Measurements from ENCODE around the gene ASCL2. TPM values are rescaled to one million over a fixed set of nuclear protein-coding genes. Genes with fewer than 3 reads are reported as not detected.
"Not testable (repeated sequence)": the region's sequence is repeated elsewhere in the genome, so short reads cannot be mapped to it uniquely, and the experiment has no call there.

Gene ASCL2
- total RNA-seq, 1 experiment from 2014 or later = not detected

GRCh38 chr11:2240834-2241233 lies 29.6 kb downstream of the ASCL2 start:
- no peak overlapping the region for H3K4me3 ChIP-seq (ENCODE audit: low read length)
- H3K36me3 ChIP-seq (ENCODE audit: insufficient read depth, low read length) = no peaks in the 10 kb centered on the region
- no peaks in the 10 kb centered on the region for H3K79me2 ChIP-seq (ENCODE audit: low read length)
- H3K4me2 ChIP-seq (ENCODE audit: low read depth, low read length, poor library complexity, severe bottlenecking) = no peak overlapping the region
- H3K9me2 ChIP-seq (replicated peaks; ENCODE audit: insufficient read depth, low read length) = no peaks in the 10 kb centered on the region
- H3K27ac ChIP-seq (ENCODE audit: low read length) = no peak overlapping the region
- no peaks in the 10 kb centered on the region for H3K4me1 ChIP-seq (ENCODE audit: low read length)
- DNase-seq = no peak
- H3K27me3 ChIP-seq (ENCODE audit: low read length) = no peaks in the 10 kb centered on the region
- no peak overlapping the region for H3K9ac ChIP-seq (ENCODE audit: low read length)
- no peaks in the 10 kb centered on the region for H3K9me3 ChIP-seq (ENCODE audit: low read length)
- no peak overlapping the region for H2AFZ ChIP-seq (ENCODE audit: low read length)
- no peaks in the 10 kb centered on the region for H4K20me1 ChIP-seq (ENCODE audit: insufficient read depth, low read depth, low read length)

- Histone ChIP-seq H2AFZ (ENCODE audit: low read length) (no peak overlapping the region), H3K9me2 (replicated peaks; ENCODE audit: insufficient read depth, low read length) (no peaks in the 10 kb centered on the region), H3K27me3 (ENCODE audit: low read length) (no peaks in the 10 kb centered on the region), H3K4me3 (ENCODE audit: low read length) (no peak overlapping the region), H3K9ac (ENCODE audit: low read length) (no peak overlapping the region), H3K79me2 (ENCODE audit: low read length) (no peaks in the 10 kb centered on the region), H3K4me1 (ENCODE audit: low read length) (no peaks in the 10 kb centered on the region), H3K27ac (ENCODE audit: low read length) (no peak overlapping the region), H4K20me1 (ENCODE audit: insufficient read depth, low read depth, low read length) (no peaks in the 10 kb centered on the region), H3K9me3 (ENCODE audit: low read length) (no peaks in the 10 kb centered on the region), H3K36me3 (ENCODE audit: insufficient read depth, low read length) (no peaks in the 10 kb centered on the region), H3K4me2 (ENCODE audit: low read depth, low read length, poor library complexity, severe bottlenecking) (no peak overlapping the region)
- no peak for DNase-seq
Observed at GRCh38 chr11:2237457-2238238, 32.7 kb downstream of the ASCL2 start.

- not testable (repeated sequence) for H3K27me3 ChIP-seq (ENCODE audit: low read length); H3K9me2 ChIP-seq (replicated peaks; ENCODE audit: insufficient read depth, low read length); H3K4me3 ChIP-seq (ENCODE audit: low read length)
Observed at GRCh38 chr11:2236381-2237134, 33.8 kb downstream of the ASCL2 start.

GRCh38 chr11:2235588-2236326 lies 34.6 kb downstream of the ASCL2 start:
- H3K27me3 ChIP-seq (ENCODE audit: low read length) = no peaks in the 10 kb centered on the region
- no peak for DNase-seq
- H2AFZ ChIP-seq (ENCODE audit: low read length) = no peak overlapping the region
- H3K9me2 ChIP-seq (replicated peaks; ENCODE audit: insufficient read depth, low read length) = no peaks in the 10 kb centered on the region
- no peaks in the 10 kb centered on the region for H3K36me3 ChIP-seq (ENCODE audit: insufficient read depth, low read length)
- no peaks in the 10 kb centered on the region for H3K4me1 ChIP-seq (ENCODE audit: low read length)
- no peaks in the 10 kb centered on the region for H3K79me2 ChIP-seq (ENCODE audit: low read length)
- H4K20me1 ChIP-seq (ENCODE audit: insufficient read depth, low read depth, low read length) = no peaks in the 10 kb centered on the region
- H3K9ac ChIP-seq (ENCODE audit: low read length) = no peak overlapping the region
- no peak overlapping the region for H3K4me2 ChIP-seq (ENCODE audit: low read depth, low read length, poor library complexity, severe bottlenecking)
- no peaks in the 10 kb centered on the region for H3K9me3 ChIP-seq (ENCODE audit: low read length)
- H3K27ac ChIP-seq (ENCODE audit: low read length) = no peak overlapping the region
- H3K4me3 ChIP-seq (ENCODE audit: low read length) = no peak overlapping the region

More at GRCh38 chr11:2236381-2237134, 33.8 kb downstream of the ASCL2 start:
- not testable (repeated sequence) for H2AFZ ChIP-seq (ENCODE audit: low read length); H3K9me3 ChIP-seq (ENCODE audit: low read length); H3K4me2 ChIP-seq (ENCODE audit: low read depth, low read length, poor library complexity, severe bottlenecking); H3K9ac ChIP-seq (ENCODE audit: low read length); H4K20me1 ChIP-seq (ENCODE audit: insufficient read depth, low read depth, low read length); H3K4me1 ChIP-seq (ENCODE audit: low read length); H3K27ac ChIP-seq (ENCODE audit: low read length); DNase-seq; H3K79me2 ChIP-seq (ENCODE audit: low read length); H3K36me3 ChIP-seq (ENCODE audit: insufficient read depth, low read length)

- Histone ChIP-seq H2AFZ (ENCODE audit: low read length) (no peak overlapping the region), H3K4me2 (ENCODE audit: low read depth, low read length, poor library complexity, severe bottlenecking) (no peak overlapping the region), H3K4me3 (ENCODE audit: low read length) (no peak overlapping the region), H3K4me1 (ENCODE audit: low read length) (no peaks in the 10 kb centered on the region), H3K9ac (ENCODE audit: low read length) (no peak overlapping the region), H3K36me3 (ENCODE audit: insufficient read depth, low read length) (no peaks in the 10 kb centered on the region), H3K79me2 (ENCODE audit: low read length) (no peaks in the 10 kb centered on the region), H3K27me3 (ENCODE audit: low read length) (no peaks in the 10 kb centered on the region), H4K20me1 (ENCODE audit: insufficient read depth, low read depth, low read length) (no peaks in the 10 kb centered on the region), H3K9me2 (replicated peaks; ENCODE audit: insufficient read depth, low read length) (no peaks in the 10 kb centered on the region), H3K27ac (ENCODE audit: low read length) (no peak overlapping the region), H3K9me3 (ENCODE audit: low read length) (no peaks in the 10 kb centered on the region)
- no peak for DNase-seq
Observed at GRCh38 chr11:2234963-2235362, 35.4 kb downstream of the ASCL2 start.

GRCh38 chr11:2233693-2234455 lies 36.5 kb downstream of the ASCL2 start:
- no peaks in the 10 kb centered on the region for H3K9me2 ChIP-seq (replicated peaks; ENCODE audit: insufficient read depth, low read length)
- no peak overlapping the region for H3K4me3 ChIP-seq (ENCODE audit: low read length)
- H3K9ac ChIP-seq (ENCODE audit: low read length) = no peak overlapping the region
- no peaks in the 10 kb centered on the region for H3K4me1 ChIP-seq (ENCODE audit: low read length)
- H3K79me2 ChIP-seq (ENCODE audit: low read length) = no peaks in the 10 kb centered on the region
- DNase-seq = no peak
- no peaks in the 10 kb centered on the region for H3K27me3 ChIP-seq (ENCODE audit: low read length)
- H3K27ac ChIP-seq (ENCODE audit: low read length) = no peak overlapping the region
- no peaks in the 10 kb centered on the region for H3K36me3 ChIP-seq (ENCODE audit: insufficient read depth, low read length)
- no peaks in the 10 kb centered on the region for H4K20me1 ChIP-seq (ENCODE audit: insufficient read depth, low read depth, low read length)
- 0 out of 2 replicates have a peak, but pooled peaks cover 6% of the 10 kb centered on the region for H3K9me3 ChIP-seq (ENCODE audit: low read length)
- H2AFZ ChIP-seq (ENCODE audit: low read length) = no peak overlapping the region
- no peak overlapping the region for H3K4me2 ChIP-seq (ENCODE audit: low read depth, low read length, poor library complexity, severe bottlenecking)

GRCh38 chr11:2229713-2230297 lies 40.6 kb downstream of the ASCL2 start:
- Histone ChIP-seq H3K9me3 (ENCODE audit: low read length) (0 out of 2 replicates have a peak, but pooled peaks cover 6% of the 10 kb centered on the region), H3K4me2 (ENCODE audit: low read depth, low read length, poor library complexity, severe bottlenecking) (no peak overlapping the region), H3K9me2 (replicated peaks; ENCODE audit: insufficient read depth, low read length) (no peaks in the 10 kb centered on the region), H3K27ac (ENCODE audit: low read length) (no peak overlapping the region), H3K27me3 (ENCODE audit: low read length) (0 out of 2 replicates have a peak, but pooled peaks cover 2% of the 10 kb centered on the region), H3K4me3 (ENCODE audit: low read length) (no peak overlapping the region), H3K79me2 (ENCODE audit: low read length) (no peaks in the 10 kb centered on the region), H3K4me1 (ENCODE audit: low read length) (no peaks in the 10 kb centered on the region), H3K36me3 (ENCODE audit: insufficient read depth, low read length) (no peaks in the 10 kb centered on the region), H3K9ac (ENCODE audit: low read length) (no peak overlapping the region), H4K20me1 (ENCODE audit: insufficient read depth, low read depth, low read length) (no peaks in the 10 kb centered on the region), H2AFZ (ENCODE audit: low read length) (no peak overlapping the region)
- no peak for DNase-seq

Measured in Karpas-422 (cell line).